Lower lobe of right lung (tissue), 2 donors: Measurements from ENCODE around the gene IFRD2. TPM values are rescaled to one million over a fixed set of nuclear protein-coding genes. Genes with fewer than 3 reads are reported as not detected.
A peak's percentile ranks its signal among the peaks of the same experiment; 100 is the strongest.

ENCODE experiments used
- ATAC-seq, 2 donors: fragments of 200-7000 bp; cut with Tn5 transposase; one replicate each; pipeline ENCODE4 v1.9.1; 2020 to 2022; ENCODE audit warnings: mild to moderate bottlenecking in 2 of 2, moderate library complexity in 2 of 2
- DNase-seq: peaks from one replicate; pipeline ENCODE4 v3.0.0-alpha.2; 2020
- H3K27ac ChIP-seq: fragments of 200-600 bp; one replicate; pipeline ENCODE4 v1.8.0; 2022
- H3K27me3 ChIP-seq: fragments of 200-600 bp; one replicate; pipeline ENCODE4 v1.8.0; 2022; ENCODE audit warnings: low read depth
- H3K36me3 ChIP-seq: fragments of 200-600 bp; one replicate; pipeline ENCODE4 v1.8.0; 2022; ENCODE audit warnings: mild to moderate bottlenecking
- H3K4me1 ChIP-seq: fragments of 200-600 bp; one replicate; pipeline ENCODE4 v1.8.0; 2022
- H3K4me3 ChIP-seq: fragments of 200-600 bp; one replicate; pipeline ENCODE4 v1.8.0; 2022; ENCODE audit warnings: mild to moderate bottlenecking
- H3K9me3 ChIP-seq: fragments of 200-600 bp; one replicate; pipeline ENCODE4 v1.8.0; 2022
- CTCF ChIP-seq: fragments of 200-600 bp; IDR thresholded peaks from one replicate; pipeline ENCODE4 v1.8.0; 2022; ENCODE audit warnings: antibody characterized with exemption, mild to moderate bottlenecking
- intact Hi-C: fragments of 100-400 bp; cut with DNase I; formaldehyde crosslinking; loops from one replicate; pipeline ENCODE4 v1.11.0; 2022
- total RNA-seq: library from RNA; stranded (reverse); fragmentation: NEBNext Ultra II Directional; extraction: Animal tissue kit (Norgen Biotek cat#: 25700); gene quantifications from one replicate; pipeline ENCODE4 v1.2.1, GENCODE V29; 2021
- donor health status: DM: no; HTN: yes; CAD: no; lungs with severe emphysema.

Gene IFRD2
- total RNA-seq, 1 donor from 2014 or later, result 66.9 TPM

- Histone ChIP-seq H3K4me1 (peaks cover 100% of the 10 kb centered on the region), H3K4me3 (peak overlapping the region; percentile 37), H3K36me3 (peaks cover 66% of the 10 kb centered on the region)
Measured at GRCh38 chr3:50243543-50243895, 48.7 kb downstream of the IFRD2 start.

DNA sequence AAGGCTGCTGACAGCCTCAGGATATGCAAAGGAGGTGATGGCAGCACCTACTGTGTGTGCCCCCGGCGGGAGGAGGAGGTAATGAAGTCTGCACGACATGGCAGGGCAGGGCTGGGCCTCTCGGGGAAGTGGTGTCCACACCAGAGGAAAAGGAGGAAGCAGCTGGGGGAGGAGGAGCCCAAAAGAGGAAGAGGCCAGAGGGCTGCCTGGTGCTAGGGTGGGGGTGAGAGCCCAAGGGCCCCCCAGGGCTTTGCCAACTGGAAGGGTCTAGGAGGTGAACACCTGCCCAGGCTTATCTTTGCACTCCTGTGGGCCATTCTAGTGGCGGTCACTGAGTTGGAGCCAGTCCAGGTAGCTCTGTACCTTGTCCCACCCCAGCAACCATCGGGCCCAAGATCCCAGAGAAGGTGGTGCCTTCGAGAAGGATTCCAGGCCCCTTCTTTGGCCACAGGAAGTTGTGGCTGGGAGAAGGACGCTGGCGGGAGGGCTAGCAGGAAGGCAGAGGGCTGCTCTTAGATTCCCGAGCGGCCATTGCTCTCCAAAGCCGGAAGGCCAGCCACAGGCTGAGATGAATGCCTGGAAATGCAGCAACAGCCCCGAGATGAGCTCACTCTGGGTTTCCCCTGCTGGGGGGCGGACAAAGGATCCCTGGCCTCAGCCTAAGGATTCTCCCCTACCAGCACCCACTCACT lies 49.2 kb downstream of the IFRD2 start:
- DNase-seq, result peak; percentile 90
- ATAC-seq, result peak; percentile 44 to 63
- Histone ChIP-seq H3K27ac (peak overlapping the region; percentile 96), H3K4me1 (peaks cover 100% of the 10 kb centered on the region), H3K9me3 (no peaks in the 10 kb centered on the region), H3K27me3 (no peaks in the 10 kb centered on the region), H3K36me3 (peaks cover 63% of the 10 kb centered on the region), H3K4me3 (peak overlapping the region; percentile 37)
- TF ChIP-seq CTCF, result peak; percentile 20
- intact Hi-C loops, result no loop called here

More at GRCh38 chr3:50243543-50243895, 48.7 kb downstream of the IFRD2 start:
- Histone ChIP-seq H3K27ac (peak overlapping the region; percentile 96), H3K9me3 (no peaks in the 10 kb centered on the region), H3K27me3 (no peaks in the 10 kb centered on the region)
- intact Hi-C loops, result no loop called here
- DNase-seq (no peak), ATAC-seq (no peak)
- no peak for TF ChIP-seq CTCF

DNA sequence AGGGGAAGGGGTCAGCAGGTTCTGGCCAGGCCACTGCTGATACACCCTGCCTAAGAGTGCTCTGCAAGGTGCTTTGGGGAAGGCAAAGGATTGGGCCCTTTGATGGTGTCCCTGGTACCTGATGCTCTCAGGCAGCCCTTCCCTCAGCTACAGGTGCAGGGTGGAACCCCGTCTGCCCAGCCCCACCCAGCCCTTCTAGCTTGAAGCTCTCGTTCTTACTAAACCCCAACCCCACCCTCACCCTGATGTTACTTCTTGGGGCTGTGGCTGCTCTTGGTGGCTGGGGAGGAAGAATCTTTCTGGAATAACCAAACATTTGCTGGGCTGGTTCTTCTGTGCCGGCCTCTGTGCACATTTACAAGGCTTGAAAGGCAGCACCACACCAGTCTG lies 49.9 kb downstream of the IFRD2 start:
- Histone ChIP-seq H3K4me3 (peak overlapping the region; percentile 37), H3K27ac (peak overlapping the region; percentile 96), H3K27me3 (no peaks in the 10 kb centered on the region), H3K9me3 (no peaks in the 10 kb centered on the region), H3K36me3 (peaks cover 58% of the 10 kb centered on the region), H3K4me1 (peaks cover 95% of the 10 kb centered on the region)
- DNase-seq, result no peak
- intact Hi-C loops, result no loop called here
- no peak for TF ChIP-seq CTCF
- no peak for ATAC-seq

GRCh38 chr3:50241713-50242380 lies 50.4 kb downstream of the IFRD2 start:
- TF ChIP-seq CTCF, result no peak
- H3K27ac ChIP-seq, result peak overlapping the region; percentile 96
- H3K27me3 ChIP-seq, result no peaks in the 10 kb centered on the region
- DNase-seq (no peak), ATAC-seq (no peak)
- H3K4me3 ChIP-seq, result peak overlapping the region; percentile 37
- H3K9me3 ChIP-seq, result no peaks in the 10 kb centered on the region
- intact Hi-C loops, result no loop called here
- H3K4me1 ChIP-seq, result peaks cover 90% of the 10 kb centered on the region
- H3K36me3 ChIP-seq, result peaks cover 53% of the 10 kb centered on the region

DNA sequence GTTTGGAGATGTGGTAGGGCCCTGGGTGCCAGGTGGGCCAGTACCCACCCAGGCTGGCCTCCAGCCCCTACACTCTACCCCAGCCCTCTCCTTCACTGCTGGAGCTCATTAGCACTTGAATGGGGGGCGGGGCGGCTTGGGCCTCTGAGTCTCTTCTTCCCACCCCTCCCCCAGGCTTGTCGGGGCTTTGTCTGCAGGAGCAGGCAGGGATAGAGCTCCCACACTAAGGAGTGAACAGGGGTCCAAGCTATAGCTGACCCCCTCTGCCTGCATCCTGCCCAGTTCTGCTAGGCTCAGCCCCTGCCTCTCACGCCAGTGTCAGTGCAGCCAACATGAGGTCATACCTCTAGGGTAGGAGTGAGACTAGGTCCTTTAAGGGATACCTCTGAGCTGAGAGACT lies 51.1 kb downstream of the IFRD2 start:
- no peak for TF ChIP-seq CTCF
- intact Hi-C loops, result no loop called here
- Histone ChIP-seq H3K36me3 (peaks cover 52% of the 10 kb centered on the region), H3K4me3 (peak overlapping the region; percentile 6), H3K27me3 (no peaks in the 10 kb centered on the region), H3K9me3 (no peaks in the 10 kb centered on the region), H3K27ac (peak overlapping the region; percentile 96), H3K4me1 (peaks cover 83% of the 10 kb centered on the region)
- no peak for ATAC-seq
- no peak for DNase-seq
